Osteocyte (in vitro differentiated cells): Measurements from ENCODE around the gene BACH2. TPM values are rescaled to one million over a fixed set of nuclear protein-coding genes. Genes with fewer than 3 reads are reported as not detected.

ENCODE experiments used
- DNase-seq: peaks from one replicate; pipeline ENCODE4 v3.0.0; 2021; ENCODE audit warnings: mixed read lengths; ENCODE audit not compliant: unreplicated experiment; ENCODE audit errors: extremely low spot score
- H3K27ac Mint-ChIP-seq: one replicate; pipeline ENCODE4 v1.8.0; 2021; ENCODE audit warnings: mild to moderate bottlenecking, mixed read lengths; ENCODE audit not compliant: unreplicated experiment
- H3K27me3 Mint-ChIP-seq: one replicate; pipeline ENCODE4 v1.8.0; 2021; ENCODE audit warnings: mixed read lengths; ENCODE audit not compliant: unreplicated experiment
- H3K36me3 Mint-ChIP-seq: one replicate; pipeline ENCODE4 v1.8.0; 2021; ENCODE audit warnings: mixed read lengths; ENCODE audit not compliant: unreplicated experiment
- H3K4me1 Mint-ChIP-seq: one replicate; pipeline ENCODE4 v1.8.0; 2021; ENCODE audit warnings: mixed read lengths; ENCODE audit not compliant: unreplicated experiment
- H3K4me3 Mint-ChIP-seq: one replicate; pipeline ENCODE4 v1.8.0; 2021; ENCODE audit warnings: mild to moderate bottlenecking, moderate library complexity, mixed read lengths; ENCODE audit not compliant: unreplicated experiment
- H3K9me3 Mint-ChIP-seq: one replicate; pipeline ENCODE4 v1.8.0; 2021; ENCODE audit warnings: mixed read lengths; ENCODE audit not compliant: unreplicated experiment
- CTCF ChIP-seq: fragments of 200-600 bp; sonication (generic); IDR thresholded peaks from 2 replicates; pipeline ENCODE4 v1.5.0; 2021; ENCODE audit warnings: antibody characterized with exemption, mild to moderate bottlenecking, moderate library complexity
- total RNA-seq: library from RNA; stranded (reverse); gene quantifications from 2 replicates; pipeline ENCODE4 v1.2.1, GENCODE V29; 2021

BACH2 gene
- total RNA-seq, 1 donor from 2014 or later: 1.6 TPM

- Mint-ChIP-seq H3K9me3 (no peaks in the 10 kb centered on the region), H3K27me3 (peaks cover 37% of the 10 kb centered on the region), H3K4me1 (no peaks in the 10 kb centered on the region), H3K27ac (no peak overlapping the region), H3K36me3 (no peaks in the 10 kb centered on the region), H3K4me3 (no peak overlapping the region)
- no peak for DNase-seq
- no peak for TF ChIP-seq CTCF
Observed at GRCh38 chr6:90078513-90079289, 217.9 kb downstream of the BACH2 start.

GRCh38 chr6:90076511-90077415 lies 219.9 kb downstream of the BACH2 start:
- Mint-ChIP-seq H3K36me3 (no peaks in the 10 kb centered on the region), H3K9me3 (no peaks in the 10 kb centered on the region), H3K4me3 (no peak overlapping the region), H3K4me1 (no peaks in the 10 kb centered on the region), H3K27me3 (peaks cover 42% of the 10 kb centered on the region), H3K27ac (no peak overlapping the region)
- no peak for TF ChIP-seq CTCF
- DNase-seq: no peak

- peaks cover 38% of the 10 kb centered on the region for H3K27me3 Mint-ChIP-seq
- no peaks in the 10 kb centered on the region for H3K36me3 Mint-ChIP-seq
- DNase-seq: no peak
- H3K4me3 Mint-ChIP-seq: no peak overlapping the region
- H3K9me3 Mint-ChIP-seq: no peaks in the 10 kb centered on the region
- H3K4me1 Mint-ChIP-seq: no peaks in the 10 kb centered on the region
- no peak for TF ChIP-seq CTCF
- no peak overlapping the region for H3K27ac Mint-ChIP-seq
Observed at GRCh38 chr6:90074161-90074850, 222.3 kb downstream of the BACH2 start.

- no peak for DNase-seq
- TF ChIP-seq CTCF: no peak
- Mint-ChIP-seq H3K4me3 (no peak overlapping the region), H3K4me1 (peaks cover 8% of the 10 kb centered on the region), H3K9me3 (no peaks in the 10 kb centered on the region), H3K36me3 (no peaks in the 10 kb centered on the region), H3K27me3 (peaks cover 34% of the 10 kb centered on the region), H3K27ac (no peak overlapping the region)
Observed at GRCh38 chr6:90072935-90073464, 223.6 kb downstream of the BACH2 start.
